ENCODE data around the gene RRAD.
"Not testable (repeated sequence)": the region's sequence is repeated elsewhere in the genome, so short reads cannot be mapped to it uniquely, and the experiment has no call there.

The RRAD gene, protein sequence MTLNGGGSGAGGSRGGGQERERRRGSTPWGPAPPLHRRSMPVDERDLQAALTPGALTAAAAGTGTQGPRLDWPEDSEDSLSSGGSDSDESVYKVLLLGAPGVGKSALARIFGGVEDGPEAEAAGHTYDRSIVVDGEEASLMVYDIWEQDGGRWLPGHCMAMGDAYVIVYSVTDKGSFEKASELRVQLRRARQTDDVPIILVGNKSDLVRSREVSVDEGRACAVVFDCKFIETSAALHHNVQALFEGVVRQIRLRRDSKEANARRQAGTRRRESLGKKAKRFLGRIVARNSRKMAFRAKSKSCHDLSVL

GRCh38 chr16:66925322-66925840 lies at the start of gene RRAD:
Gene RRAD, minus strand, starts transcription at chr16:66925535. Its CDS starts 356 bp downstream, at chr16:66925179.
- Histone ChIP-seq H3K27me3 (peaks cover 75% of the 10 kb centered on the region), H3K27ac (no peak within 1 kb of the TSS), H3K36me3 (no peaks in the 10 kb centered on the region), H3K9me3 (no peaks in the 10 kb centered on the region), H3K4me1 (ENCODE audit: control insufficient read depth in 1 of 2, insufficient read depth in 1 of 2, low read depth in 1 of 2, low read length in 1 of 2) (peaks cover 0 to 10% of the 10 kb centered on the region in 2 experiments), H3K4me3 (ENCODE audit: low read depth in 1 of 2, low read length in 1 of 2) (peak within 1 kb of the TSS; percentile 17 to 36)
- TF ChIP-seq, protein P1, sequence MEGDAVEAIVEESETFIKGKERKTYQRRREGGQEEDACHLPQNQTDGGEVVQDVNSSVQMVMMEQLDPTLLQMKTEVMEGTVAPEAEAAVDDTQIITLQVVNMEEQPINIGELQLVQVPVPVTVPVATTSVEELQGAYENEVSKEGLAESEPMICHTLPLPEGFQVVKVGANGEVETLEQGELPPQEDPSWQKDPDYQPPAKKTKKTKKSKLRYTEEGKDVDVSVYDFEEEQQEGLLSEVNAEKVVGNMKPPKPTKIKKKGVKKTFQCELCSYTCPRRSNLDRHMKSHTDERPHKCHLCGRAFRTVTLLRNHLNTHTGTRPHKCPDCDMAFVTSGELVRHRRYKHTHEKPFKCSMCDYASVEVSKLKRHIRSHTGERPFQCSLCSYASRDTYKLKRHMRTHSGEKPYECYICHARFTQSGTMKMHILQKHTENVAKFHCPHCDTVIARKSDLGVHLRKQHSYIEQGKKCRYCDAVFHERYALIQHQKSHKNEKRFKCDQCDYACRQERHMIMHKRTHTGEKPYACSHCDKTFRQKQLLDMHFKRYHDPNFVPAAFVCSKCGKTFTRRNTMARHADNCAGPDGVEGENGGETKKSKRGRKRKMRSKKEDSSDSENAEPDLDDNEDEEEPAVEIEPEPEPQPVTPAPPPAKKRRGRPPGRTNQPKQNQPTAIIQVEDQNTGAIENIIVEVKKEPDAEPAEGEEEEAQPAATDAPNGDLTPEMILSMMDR (IDR thresholded peaks at IDR 0.05), result no peak

- H3K27ac ChIP-seq; H3K4me1 ChIP-seq (ENCODE audit: control insufficient read depth in 1 of 2, insufficient read depth in 1 of 2, low read depth in 1 of 2, low read length in 1 of 2); H3K9me3 ChIP-seq; H3K36me3 ChIP-seq; H3K4me3 ChIP-seq (ENCODE audit: low read depth in 1 of 2, low read length in 1 of 2): not testable (repeated sequence)
- peaks cover 39% of the 10 kb centered on the region for H3K27me3 ChIP-seq
Observed at GRCh38 chr16:66974932-66975246, 49.6 kb upstream of the RRAD start.

- H3K36me3 ChIP-seq; H3K27ac ChIP-seq; H3K4me3 ChIP-seq (ENCODE audit: low read depth in 1 of 2, low read length in 1 of 2); H3K9me3 ChIP-seq; H3K4me1 ChIP-seq (ENCODE audit: control insufficient read depth in 1 of 2, insufficient read depth in 1 of 2, low read depth in 1 of 2, low read length in 1 of 2): not testable (repeated sequence)
- H3K27me3 ChIP-seq, result peaks cover 36% of the 10 kb centered on the region
Observed at GRCh38 chr16:66974156-66974931, 49.0 kb upstream of the RRAD start.

- H3K27ac ChIP-seq, result no peak overlapping the region
- no peaks in the 10 kb centered on the region for H3K9me3 ChIP-seq
- H3K27me3 ChIP-seq, result peaks cover 36% of the 10 kb centered on the region
- no peak overlapping the region for H3K4me3 ChIP-seq (ENCODE audit: low read depth in 1 of 2, low read length in 1 of 2)
- H3K36me3 ChIP-seq, result no peaks in the 10 kb centered on the region
- TF ChIP-seq, protein P1 (IDR thresholded peaks at IDR 0.05), result no peak
- H3K4me1 ChIP-seq (ENCODE audit: control insufficient read depth in 1 of 2, insufficient read depth in 1 of 2, low read depth in 1 of 2, low read length in 1 of 2), result no peaks in the 10 kb centered on the region
Observed at GRCh38 chr16:66973716-66974115, 48.4 kb upstream of the RRAD start.

DNA sequence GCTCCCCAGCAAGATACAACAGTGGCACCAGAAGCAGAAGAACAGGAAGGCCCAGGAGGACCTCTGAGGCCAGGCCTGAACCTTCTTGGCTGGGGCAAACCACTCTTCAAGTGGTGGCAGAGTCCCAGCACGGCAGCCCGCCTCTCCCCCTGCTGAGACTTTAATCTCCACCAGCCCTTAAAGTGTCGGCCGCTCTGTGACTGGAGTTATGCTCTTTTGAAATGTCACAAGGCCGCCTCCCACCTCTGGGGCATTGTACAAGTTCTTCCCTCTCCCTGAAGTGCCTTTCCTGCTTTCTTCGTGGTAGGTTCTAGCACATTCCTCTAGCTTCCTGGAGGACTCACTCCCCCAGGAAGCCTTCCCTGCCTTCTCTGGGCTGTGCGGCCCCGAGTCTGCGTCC lies 47.6 kb upstream of the RRAD start:
- Histone ChIP-seq H3K4me1 (ENCODE audit: control insufficient read depth in 1 of 2, insufficient read depth in 1 of 2, low read depth in 1 of 2, low read length in 1 of 2) (no peaks in the 10 kb centered on the region), H3K27ac (no peak overlapping the region), H3K36me3 (no peaks in the 10 kb centered on the region)

DNA sequence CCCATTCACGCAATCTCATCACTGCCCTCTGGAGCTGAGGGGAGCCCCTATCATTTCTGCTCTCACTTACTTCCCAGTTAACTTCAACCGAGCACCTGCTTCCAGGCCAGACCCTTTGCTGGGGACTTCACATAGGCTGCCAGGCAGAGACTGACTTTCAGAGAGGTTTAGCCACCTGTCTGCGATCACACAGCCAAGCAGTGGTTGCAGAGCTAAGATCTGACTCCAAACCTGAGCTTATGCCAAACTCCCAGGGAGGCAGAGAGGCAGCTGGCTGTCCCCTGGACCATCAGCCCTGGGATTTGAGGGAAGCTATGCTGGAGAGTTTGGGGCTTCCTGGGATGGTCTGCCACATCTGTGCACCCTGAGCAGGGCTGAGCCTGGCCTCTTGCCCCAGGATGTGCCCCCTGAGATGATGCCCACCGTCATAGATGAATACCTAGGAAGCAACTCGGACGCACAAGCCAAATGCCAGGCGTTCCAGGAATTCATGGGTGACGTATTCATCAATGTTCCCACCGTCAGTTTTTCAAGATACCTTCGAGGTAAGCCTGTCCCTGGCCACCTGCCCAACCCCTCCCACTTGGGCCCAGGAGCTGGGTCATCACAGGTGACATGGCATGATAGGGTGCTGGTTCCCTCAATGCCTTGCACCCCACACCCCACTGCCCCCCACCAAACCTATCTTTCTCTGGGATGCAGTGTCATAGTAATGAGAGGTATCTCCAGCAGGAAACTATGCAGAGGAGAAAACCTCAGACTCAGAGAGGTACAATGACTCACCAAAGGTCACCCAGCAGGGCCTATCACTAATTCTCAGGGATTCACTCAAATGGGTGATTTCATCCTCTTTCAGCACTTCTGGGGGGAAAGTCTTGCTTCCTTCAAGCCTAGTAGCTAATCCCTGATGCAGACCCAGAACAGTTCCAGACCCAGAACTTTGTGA lies 45.7 kb upstream of the RRAD start:
- Histone ChIP-seq H3K4me3 (ENCODE audit: low read depth in 1 of 2, low read length in 1 of 2) (no peak overlapping the region), H3K27ac (no peak overlapping the region), H3K36me3 (no peaks in the 10 kb centered on the region), H3K9me3 (no peaks in the 10 kb centered on the region), H3K4me1 (ENCODE audit: control insufficient read depth in 1 of 2, insufficient read depth in 1 of 2, low read depth in 1 of 2, low read length in 1 of 2) (no peaks in the 10 kb centered on the region), H3K27me3 (peaks cover 26% of the 10 kb centered on the region)
- TF ChIP-seq, protein P1 (IDR thresholded peaks at IDR 0.05), result no peak

More for the DNA sequence above, 47.6 kb upstream of the RRAD start:
- H3K4me3 ChIP-seq (ENCODE audit: low read depth in 1 of 2, low read length in 1 of 2), result no peak overlapping the region
- TF ChIP-seq, protein P1 (IDR thresholded peaks at IDR 0.05), result no peak
- H3K27me3 ChIP-seq, result peaks cover 36% of the 10 kb centered on the region
- H3K9me3 ChIP-seq, result no peaks in the 10 kb centered on the region
